Peyer's patch (tissue), 4 donors: ENCODE results near the gene CDC42. TPM values are rescaled to one million over a fixed set of nuclear protein-coding genes. Genes with fewer than 3 reads are reported as not detected.

Experiments used
- DNase-seq, 3 donors: peaks; one replicate each; pipeline ENCODE4 v3.0.0-alpha.2; 2017 to 2019
- H3K27ac ChIP-seq, 4 donors: fragments of 200-600 bp; sonication (generic); one replicate each; pipeline ENCODE4 v1.5.1; 2016 to 2019
- H3K27me3 ChIP-seq, 2 donors: fragments of 200-600 bp; sonication (generic); one replicate each; pipeline ENCODE4 v1.5.1; 2019
- H3K36me3 ChIP-seq, 3 donors: fragments of 200-600 bp; sonication (generic); one replicate each; pipeline ENCODE4 v1.5.1; 2016 to 2019
- H3K4me1 ChIP-seq, 4 donors: fragments of 200-600 bp; sonication (generic); one replicate each; pipeline ENCODE4 v1.5.1; 2016 to 2019
- H3K4me3 ChIP-seq, 4 donors: fragments of 200-600 bp; sonication (generic); 1 replicate in 3 of 4; 2 replicates in 1 of 4; pipeline ENCODE4 v1.5.1; 2016 to 2019; ENCODE audit warnings: mild to moderate bottlenecking in 1 of 4
- H3K9me3 ChIP-seq, 4 donors: fragments of 200-600 bp; sonication (generic); one replicate each; pipeline ENCODE4 v1.5.1; 2016 to 2019; ENCODE audit warnings: mild to moderate bottlenecking in 1 of 4
- CTCF ChIP-seq, 6 experiments: fragments of 450-650 bp in 4 of 6; fragments of 200-600 bp in 2 of 6; sonication (generic) in 1 of 6; IDR thresholded peaks; one replicate each; pipeline ENCODE4 v1.5.1; 2017 to 2019; ENCODE audit warnings: antibody characterized with exemption in 6 of 6, mild to moderate bottlenecking in 3 of 6, moderate library complexity in 1 of 6
- POLR2A ChIP-seq, 2 donors: fragments of 450-650 bp; IDR thresholded peaks; one replicate each; pipeline ENCODE4 v1.5.1; 2017; ENCODE audit warnings: antibody characterized with exemption in 2 of 2, mild to moderate bottlenecking in 2 of 2, moderate library complexity in 2 of 2
- total RNA-seq, 4 donors: library from RNA; depleted of rRNA; stranded (reverse); fragments of >200 nt; gene quantifications; one replicate each; pipeline ENCODE4 v1.1.0, GENCODE V29; 2016

CDC42 gene
- total RNA-seq, 4 donors from 2014 or later = 89.6 to 224 (median 157) TPM

GRCh38 chr1:22127248-22127647 lies 74.7 kb downstream of the CDC42 start:
- DNase-seq = no peak
- no peaks in the 10 kb centered on the region for H3K36me3 ChIP-seq
- H3K4me1 ChIP-seq = no peaks in the 10 kb centered on the region
- TF ChIP-seq POLR2A (IDR thresholded peaks at IDR 0.05) (no peak), CTCF (IDR thresholded peaks at IDR 0.05) (no peak)
- H3K27ac ChIP-seq = no peak overlapping the region
- H3K4me3 ChIP-seq = no peak overlapping the region
- no peaks in the 10 kb centered on the region for H3K27me3 ChIP-seq
- H3K9me3 ChIP-seq = no peaks in the 10 kb centered on the region

GRCh38 chr1:22127731-22128130 lies 75.2 kb downstream of the CDC42 start:
- H3K4me1 ChIP-seq = no peaks in the 10 kb centered on the region
- H3K27ac ChIP-seq = no peak overlapping the region
- TF ChIP-seq POLR2A (IDR thresholded peaks at IDR 0.05) = no peak
- TF ChIP-seq CTCF (IDR thresholded peaks at IDR 0.05) = no peak
- no peaks in the 10 kb centered on the region for H3K9me3 ChIP-seq
- H3K27me3 ChIP-seq = no peaks in the 10 kb centered on the region
- no peak overlapping the region for H3K4me3 ChIP-seq
- no peak for DNase-seq
- no peaks in the 10 kb centered on the region for H3K36me3 ChIP-seq

GRCh38 chr1:22128392-22128791 lies 75.9 kb downstream of the CDC42 start:
- H3K27me3 ChIP-seq = no peaks in the 10 kb centered on the region
- no peak overlapping the region for H3K27ac ChIP-seq
- no peaks in the 10 kb centered on the region for H3K36me3 ChIP-seq
- no peaks in the 10 kb centered on the region for H3K4me1 ChIP-seq
- DNase-seq = no peak
- no peaks in the 10 kb centered on the region for H3K9me3 ChIP-seq
- no peak overlapping the region for H3K4me3 ChIP-seq
- TF ChIP-seq CTCF (IDR thresholded peaks at IDR 0.05) = no peak
- TF ChIP-seq POLR2A (IDR thresholded peaks at IDR 0.05) = no peak

GRCh38 chr1:22129501-22130117 lies 77.1 kb downstream of the CDC42 start:
- no peak for TF ChIP-seq POLR2A (IDR thresholded peaks at IDR 0.05)
- TF ChIP-seq CTCF (IDR thresholded peaks at IDR 0.05) = no peak

GRCh38 chr1:22131062-22131461 lies 78.6 kb downstream of the CDC42 start:
- no peak for TF ChIP-seq CTCF (IDR thresholded peaks at IDR 0.05)
- TF ChIP-seq POLR2A (IDR thresholded peaks at IDR 0.05) = no peak
- no peak for DNase-seq
- H3K4me3 ChIP-seq = no peak overlapping the region
- H3K27me3 ChIP-seq = no peaks in the 10 kb centered on the region
- H3K27ac ChIP-seq = no peak overlapping the region
- H3K9me3 ChIP-seq = no peaks in the 10 kb centered on the region
- no peaks in the 10 kb centered on the region for H3K36me3 ChIP-seq
- no peaks in the 10 kb centered on the region for H3K4me1 ChIP-seq

More at GRCh38 chr1:22129501-22130117, 77.1 kb downstream of the CDC42 start:
- H3K36me3 ChIP-seq = no peaks in the 10 kb centered on the region
- no peaks in the 10 kb centered on the region for H3K4me1 ChIP-seq
- H3K9me3 ChIP-seq = no peaks in the 10 kb centered on the region
- no peak for DNase-seq
- no peak overlapping the region for H3K27ac ChIP-seq
- no peaks in the 10 kb centered on the region for H3K27me3 ChIP-seq
- no peak overlapping the region for H3K4me3 ChIP-seq
